GM18907 (cell line): Measurements from ENCODE around the gene FOXA1.
"Not testable (repeated sequence)": the region's sequence is repeated elsewhere in the genome, so short reads cannot be mapped to it uniquely, and the experiment has no call there.

Experiments used
- ATAC-seq: cut with Tn5 transposase; IDR thresholded peaks from one replicate; pipeline ENCODE4 v1.9.1; 2021; ENCODE audit warnings: mild to moderate bottlenecking, moderate library complexity; ENCODE audit not compliant: unreplicated experiment

The FOXA1 gene

DNA sequence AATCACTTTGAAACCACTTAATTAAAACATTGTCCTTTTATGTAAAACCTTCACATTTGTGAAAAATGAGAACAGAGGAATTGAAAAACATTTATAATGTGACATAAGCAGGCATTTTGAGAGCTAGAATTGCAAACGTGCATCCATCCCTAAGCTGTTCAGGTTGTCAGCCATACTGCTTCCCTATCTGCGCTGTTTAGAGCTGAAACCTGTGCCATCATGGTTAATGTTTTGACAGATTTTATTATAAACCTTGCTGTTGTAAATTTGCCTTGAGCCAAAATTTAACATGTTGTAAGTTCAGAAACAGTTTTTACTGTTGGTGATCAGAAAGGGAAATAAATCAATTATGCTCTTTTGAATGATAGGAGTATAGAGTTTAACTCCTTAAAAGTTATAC lies 31.9 kb downstream of the FOXA1 start:
- ATAC-seq = no peak

DNA sequence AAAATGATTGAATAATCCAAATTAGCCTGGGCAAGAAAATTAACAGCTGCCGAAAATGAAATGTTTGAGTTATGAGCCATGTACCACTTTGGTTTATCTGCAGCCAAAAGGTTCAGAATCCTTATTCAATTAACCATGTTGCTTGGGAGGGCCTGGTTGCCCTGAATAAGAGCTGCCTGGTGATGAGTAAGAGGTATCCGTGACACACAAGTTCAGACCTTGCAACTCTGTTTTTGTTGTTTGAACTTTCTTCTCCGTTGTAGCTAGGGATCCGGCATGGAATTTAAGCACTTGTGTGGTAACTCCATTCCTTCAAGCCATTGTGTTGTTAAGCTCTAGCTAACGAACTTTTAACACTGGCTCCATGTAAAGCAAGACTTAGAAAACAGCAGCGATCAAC lies 35.7 kb downstream of the FOXA1 start:
- no peak for ATAC-seq

DNA sequence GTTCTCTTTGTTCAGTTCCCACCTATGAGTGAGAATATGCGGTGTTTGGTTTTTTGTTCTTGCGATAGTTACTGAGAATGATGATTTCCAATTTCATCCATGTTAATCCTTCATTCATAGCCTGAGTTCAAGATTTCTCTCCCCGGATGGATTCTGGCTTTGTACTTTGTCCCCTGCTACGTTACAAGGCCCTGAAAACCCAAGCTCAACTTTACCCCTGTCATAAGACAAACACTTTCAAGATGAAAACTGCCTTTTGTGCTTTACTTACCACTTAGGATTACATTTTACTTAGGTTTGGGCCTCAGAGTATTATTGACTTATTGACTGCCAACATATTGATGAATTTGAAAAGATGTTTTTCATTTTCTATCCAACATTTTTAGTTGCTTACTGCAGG lies 36.3 kb downstream of the FOXA1 start:
- ATAC-seq = no peak

- not testable (repeated sequence) for ATAC-seq
Observed at GRCh38 chr14:37555596-37555995, 39.5 kb downstream of the FOXA1 start.

DNA sequence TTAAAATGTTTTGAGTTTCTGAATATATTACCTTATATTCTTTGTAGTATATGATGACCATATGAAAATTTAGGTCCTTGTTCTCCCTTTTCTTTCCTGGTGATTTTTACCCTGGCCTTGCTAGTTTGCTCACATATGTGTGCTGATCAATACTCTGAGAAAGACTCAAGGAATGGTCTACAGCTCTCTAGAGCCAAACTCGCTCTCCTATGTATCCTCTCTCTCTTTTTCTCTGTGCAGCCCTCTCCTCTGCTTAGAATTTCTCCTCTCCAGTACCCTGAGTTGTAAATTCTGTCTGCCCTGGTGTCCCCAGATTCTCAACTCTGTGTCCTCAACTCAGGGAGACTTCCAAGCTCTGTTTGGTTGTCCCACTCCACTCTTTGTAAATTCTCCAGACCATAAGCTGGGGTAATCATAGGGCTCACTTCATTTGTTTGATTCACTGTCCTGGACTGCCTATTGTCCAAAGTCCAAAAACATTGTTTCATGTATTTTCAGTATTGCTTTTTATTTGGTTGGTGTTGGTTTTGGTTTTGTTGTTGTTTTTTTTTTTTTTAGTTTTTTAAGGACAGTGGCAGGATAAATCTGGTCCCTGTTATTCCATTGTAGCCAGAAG lies 41.0 kb downstream of the FOXA1 start:
- ATAC-seq = no peak

DNA sequence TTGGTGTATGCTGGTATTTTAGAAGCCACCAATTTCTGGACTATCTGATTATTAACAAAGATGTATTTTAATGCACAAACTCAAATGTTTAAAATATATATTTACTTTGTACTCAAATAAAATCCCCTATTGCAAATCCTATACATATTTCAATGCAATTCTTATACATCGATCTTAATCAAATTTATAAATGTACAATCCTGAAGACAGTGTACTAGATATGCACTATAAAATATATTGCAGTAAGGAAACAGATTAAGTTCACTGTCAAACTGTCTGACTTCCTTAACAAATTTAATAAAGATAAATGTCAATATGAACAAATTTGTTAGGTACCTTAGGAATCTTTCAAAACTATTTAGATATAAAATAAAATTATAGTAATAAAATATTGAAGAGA lies 43.9 kb downstream of the FOXA1 start:
- ATAC-seq = no peak

- no peak for ATAC-seq
Observed at GRCh38 chr14:37550511-37550910, 44.5 kb downstream of the FOXA1 start.

DNA sequence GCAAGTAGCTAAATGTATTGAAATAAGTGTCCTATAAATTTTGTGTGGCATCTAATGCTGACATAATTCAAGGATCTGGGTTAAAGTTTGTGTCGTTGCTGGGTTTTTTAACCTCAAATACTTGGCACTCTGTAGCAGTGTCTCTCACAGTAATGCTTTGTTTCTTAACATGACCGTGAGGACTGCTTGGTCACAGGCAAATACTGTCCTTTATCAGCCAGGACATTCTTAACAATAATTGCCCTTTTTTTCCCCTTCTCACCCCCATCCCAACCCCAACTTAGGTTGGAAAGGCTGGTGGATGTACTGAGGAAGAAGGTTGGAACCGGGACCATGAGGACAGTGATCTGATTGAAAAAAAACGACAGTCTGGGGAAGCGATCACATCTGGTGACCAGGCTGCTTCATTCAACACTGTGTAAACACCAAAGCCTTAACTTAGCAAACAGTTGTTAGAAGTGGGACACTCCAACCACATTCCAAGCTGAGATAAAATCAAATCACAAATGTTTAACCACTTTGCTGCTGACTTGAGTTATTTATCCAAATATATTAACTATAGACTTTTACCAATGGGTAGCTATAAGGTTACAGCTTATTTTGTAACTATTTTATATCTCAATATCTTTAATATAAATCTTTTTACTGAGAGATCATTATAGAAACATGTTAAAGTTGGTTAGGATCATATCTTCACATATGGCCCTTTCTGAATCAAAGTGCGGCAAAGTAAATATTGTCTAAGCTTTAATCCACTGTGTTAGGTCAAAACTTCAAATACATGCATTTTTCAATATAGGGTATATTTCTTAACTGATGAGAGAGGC lies 48.2 kb downstream of the FOXA1 start:
- ATAC-seq = no peak

GRCh38 chr14:37545174-37545573 lies 49.9 kb downstream of the FOXA1 start:
- no peak for ATAC-seq

DNA sequence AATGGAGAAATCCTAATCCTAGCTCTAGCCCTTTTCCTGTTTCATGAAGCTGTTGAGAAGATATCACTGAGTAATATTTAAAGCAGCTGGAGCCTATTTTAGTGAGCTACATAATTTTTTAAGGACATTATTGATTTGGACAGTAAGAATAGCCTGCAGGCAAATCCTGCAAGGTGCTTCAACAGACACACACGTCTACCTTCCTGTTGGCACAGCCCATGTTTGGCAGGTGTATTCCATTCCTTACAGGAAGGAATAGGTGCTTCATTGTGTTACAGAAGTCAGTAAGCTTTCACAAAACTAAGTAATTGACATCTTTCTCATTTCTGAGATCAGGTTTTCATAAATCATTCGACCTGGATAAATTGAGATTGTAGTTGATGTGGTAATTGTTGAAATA lies 50.6 kb downstream of the FOXA1 start:
- ATAC-seq = no peak

GRCh38 chr14:37539992-37540391 lies 55.1 kb downstream of the FOXA1 start:
- no peak for ATAC-seq
